ENCODE measurements around the gene CDKL1.
"Not testable (repeated sequence)": the region's sequence is repeated elsewhere in the genome, so short reads cannot be mapped to it uniquely, and the experiment has no call there.

Gene CDKL1

DNA sequence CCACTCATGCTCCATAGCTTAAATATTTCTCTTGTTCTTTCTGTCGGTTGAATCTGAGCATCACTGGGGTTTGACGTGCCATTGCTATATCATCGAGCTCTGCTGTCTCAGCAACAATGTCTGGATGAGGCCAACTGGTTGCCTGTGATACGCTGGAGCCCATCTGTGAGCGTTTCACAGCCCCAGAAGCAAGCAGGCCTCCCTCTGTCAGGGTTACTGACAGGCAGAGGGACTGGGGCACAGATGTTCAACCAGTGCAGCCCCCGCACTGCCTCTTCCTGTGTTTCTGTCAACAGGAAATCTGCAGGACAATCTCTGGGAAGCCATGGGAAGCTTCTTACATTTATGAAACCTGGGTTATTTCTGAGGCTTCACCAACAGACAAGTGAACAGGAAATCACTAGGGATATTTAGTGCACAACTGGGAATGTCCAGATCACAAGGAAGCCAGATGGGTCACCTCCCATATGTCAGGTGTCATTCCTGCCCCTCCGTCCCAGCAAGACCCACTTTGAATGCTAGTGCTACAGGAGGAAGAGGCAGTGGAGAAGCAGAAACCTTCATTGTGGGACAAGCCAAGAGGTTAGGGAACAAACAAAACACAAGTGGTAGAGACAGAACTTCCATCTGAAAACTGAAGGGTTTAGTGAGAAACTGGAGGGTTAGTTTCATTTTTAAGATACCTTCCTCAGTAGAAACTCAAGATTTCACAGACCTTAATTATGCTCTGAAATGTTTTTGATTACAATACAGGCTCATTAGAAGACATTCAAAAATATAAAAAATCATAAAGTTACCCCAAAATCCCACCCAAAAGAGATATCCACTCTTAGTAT, 60.5 kb downstream of the CDKL1 start:
- DNase-seq (ENCODE audit: low read depth in 3 of 3, low spot score in 1 of 3): no peak

DNA sequence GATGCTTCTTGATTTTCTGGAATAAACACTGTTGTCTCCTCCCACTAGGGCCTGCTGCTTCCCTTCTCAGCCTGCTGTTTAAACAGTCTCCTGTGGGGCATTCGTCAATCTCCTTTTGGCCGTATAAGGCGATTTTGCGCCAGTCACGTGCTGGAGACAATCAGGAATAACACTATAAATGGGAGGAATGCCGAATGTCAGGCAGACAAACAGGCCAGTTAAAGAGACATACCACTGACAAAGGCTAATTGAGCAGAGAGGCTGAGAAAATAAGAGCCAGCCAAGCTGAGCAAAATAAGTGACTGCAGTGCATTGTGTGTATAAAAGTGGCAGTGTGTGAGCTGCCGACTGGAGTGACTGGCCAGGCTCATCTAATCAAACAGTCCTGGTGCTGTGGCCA, 61.3 kb downstream of the CDKL1 start:
- no peak for DNase-seq (ENCODE audit: low read depth in 3 of 3, low spot score in 1 of 3)

DNA sequence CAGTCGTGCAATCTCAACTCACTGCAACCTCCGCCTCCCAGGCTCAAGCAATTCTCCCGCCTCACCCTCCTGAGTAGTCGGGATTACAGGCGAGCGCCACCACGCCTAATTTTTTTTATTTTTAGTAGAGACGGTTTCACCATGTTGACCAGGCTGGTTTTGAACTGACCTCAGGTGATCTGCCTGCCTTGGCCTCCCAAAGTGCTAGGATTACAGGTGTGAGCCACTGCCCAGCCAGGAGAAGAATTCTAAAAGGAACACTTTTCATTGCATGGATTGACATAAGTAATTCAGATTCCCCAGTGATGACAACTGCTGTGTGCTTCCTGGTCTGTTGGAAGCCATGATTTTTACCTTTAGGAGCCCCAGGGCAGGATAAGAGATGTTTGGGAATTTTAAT, 62.5 kb downstream of the CDKL1 start:
- DNase-seq (ENCODE audit: low read depth in 3 of 3, low spot score in 1 of 3): no peak

DNA sequence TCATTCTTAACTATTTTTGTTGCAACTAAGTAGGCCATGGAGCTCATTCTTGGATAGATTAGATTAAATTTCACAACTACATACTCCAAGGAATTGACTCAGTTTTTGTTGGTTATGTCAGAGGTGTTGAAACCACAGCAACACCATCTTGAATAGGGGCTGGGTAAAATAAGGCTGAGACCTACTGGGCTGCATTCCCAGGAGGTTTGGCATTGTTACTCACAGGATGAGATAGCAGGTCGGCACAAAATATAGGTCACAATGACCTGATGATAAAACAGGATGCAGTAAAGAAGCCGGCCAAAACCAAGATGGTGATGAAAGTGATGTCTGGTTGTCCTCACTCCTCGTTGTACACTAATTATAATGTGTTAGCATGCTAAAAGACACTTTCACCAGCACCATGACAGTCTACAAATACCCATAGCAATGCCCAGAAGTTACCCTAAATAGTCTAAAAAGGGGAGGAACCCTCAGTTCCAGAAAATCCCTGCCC, 63.6 kb downstream of the CDKL1 start:
- DNase-seq (ENCODE audit: low read depth in 3 of 3, low spot score in 1 of 3): no peak

DNA sequence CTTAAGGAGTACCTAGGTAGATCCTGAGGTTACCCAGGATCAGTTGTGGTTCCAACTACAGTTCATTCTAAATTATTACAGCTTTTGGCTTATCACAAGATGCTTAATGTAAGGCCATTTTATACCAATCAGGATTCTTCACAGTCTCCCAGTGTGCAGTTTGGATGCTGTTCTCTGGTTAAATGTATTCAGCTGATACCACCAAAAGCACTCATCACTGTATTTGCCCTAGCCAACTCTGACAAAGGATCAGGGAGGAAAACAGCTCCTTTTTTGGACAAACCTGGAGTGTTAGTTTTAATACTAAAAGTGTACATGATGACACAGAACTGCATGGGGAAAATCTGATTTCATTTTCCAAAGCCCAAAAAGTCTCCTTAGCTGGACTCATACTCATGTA, 65.1 kb downstream of the CDKL1 start:
- no peak for DNase-seq (ENCODE audit: low read depth in 3 of 3, low spot score in 1 of 3)

DNA sequence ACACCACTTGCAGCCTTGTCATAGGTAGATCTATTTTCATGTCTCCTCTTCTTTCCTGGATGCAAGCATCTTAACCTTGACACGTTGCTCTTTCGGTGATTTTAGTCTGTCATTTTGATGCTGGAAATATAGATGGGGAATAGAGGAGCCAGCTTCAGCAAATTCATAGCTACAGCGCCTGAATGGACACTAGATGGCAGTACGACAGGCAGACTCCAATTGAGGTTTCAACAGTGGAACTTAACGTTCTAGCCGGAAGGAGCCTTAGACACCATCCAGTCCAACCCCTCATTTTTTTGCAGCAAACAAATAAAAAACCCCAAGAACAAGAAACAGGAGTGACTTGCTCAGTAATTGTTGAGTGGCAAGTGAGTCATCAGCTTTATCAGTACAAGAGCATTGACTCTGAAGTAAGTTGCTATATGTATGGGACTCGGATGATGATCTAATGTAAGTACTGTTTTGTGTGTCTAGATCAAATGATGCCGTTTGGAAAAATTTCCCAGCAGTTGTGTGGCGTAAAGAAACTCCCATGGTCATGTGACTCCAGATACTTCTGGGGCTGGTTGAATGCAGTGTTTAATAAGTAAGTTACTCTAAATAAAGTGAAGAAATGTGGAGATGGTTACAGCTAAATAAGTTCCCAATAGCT, 75.5 kb downstream of the CDKL1 start:
- DNase-seq (ENCODE audit: low read depth in 3 of 3, low spot score in 1 of 3): peak; percentile 4 to 42 (median 35)

- no peak for DNase-seq (ENCODE audit: low read depth in 3 of 3, low spot score in 1 of 3)
These were observed 76.4 kb downstream of the CDKL1 start for GRCh38 chr14:50320283-50320682.

DNA sequence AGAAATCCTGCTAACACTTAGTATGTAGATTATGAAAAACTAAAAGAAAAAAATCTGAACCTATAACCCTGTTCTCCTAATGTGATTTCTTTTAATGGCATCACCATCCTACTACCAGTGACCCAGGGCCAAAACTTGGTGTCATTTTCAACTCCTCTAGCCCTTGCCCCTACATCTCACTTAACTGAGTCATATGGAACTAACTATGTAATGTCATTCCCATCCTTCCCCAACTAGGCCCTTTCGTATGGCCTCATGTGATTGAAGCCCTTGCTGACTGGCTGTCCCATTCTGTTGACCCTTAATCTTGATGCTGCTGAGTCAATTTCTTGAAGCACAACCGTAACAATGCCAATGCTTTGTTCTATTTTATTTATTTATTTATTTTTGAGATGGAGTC, 77.0 kb downstream of the CDKL1 start:
- DNase-seq (ENCODE audit: low read depth in 3 of 3, low spot score in 1 of 3): no peak

- DNase-seq (ENCODE audit: low read depth in 3 of 3, low spot score in 1 of 3): no peak
These were observed 77.4 kb downstream of the CDKL1 start for GRCh38 chr14:50319293-50319692.

- no peak for DNase-seq (ENCODE audit: low read depth in 3 of 3, low spot score in 1 of 3)
These were observed 78.6 kb downstream of the CDKL1 start for GRCh38 chr14:50318031-50318626.

DNA sequence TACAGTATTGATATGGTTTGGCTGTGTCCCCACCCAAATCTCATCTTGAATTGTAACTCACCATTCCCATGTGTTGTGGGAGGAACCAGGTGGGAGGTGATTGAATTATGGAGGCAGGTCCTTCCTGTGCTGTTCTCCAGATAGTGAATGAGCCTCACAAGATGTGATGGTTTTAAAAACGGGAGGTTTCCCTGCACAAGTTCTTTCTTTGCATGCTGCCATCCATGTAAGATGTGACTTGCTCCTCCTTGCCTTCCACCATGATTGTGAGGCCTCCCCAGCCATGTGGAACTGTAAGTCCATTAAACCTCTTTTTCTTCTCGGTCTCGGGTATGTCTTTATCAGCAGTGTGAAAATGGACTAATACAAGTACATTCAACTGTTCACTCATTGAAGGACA, 82.6 kb downstream of the CDKL1 start:
- DNase-seq (ENCODE audit: low read depth in 3 of 3, low spot score in 1 of 3): not testable (repeated sequence)

GRCh38 chr14:50312734-50313054, 84.0 kb downstream of the CDKL1 start:
- DNase-seq (ENCODE audit: low read depth in 3 of 3, low spot score in 1 of 3): no peak

GRCh38 chr14:50311972-50312733, 84.5 kb downstream of the CDKL1 start, which contains the start of the genes DMAC2L and L2HGDH:
Gene DMAC2L, plus strand, starts transcription at chr14:50312324. Its CDS starts 9,164 bp downstream, at chr14:50321488.
Gene L2HGDH, minus strand, starts transcription at chr14:50312229. Its CDS starts 79 bp downstream, at chr14:50312150.
- DNase-seq (ENCODE audit: low read depth in 3 of 3, low spot score in 1 of 3): peak; percentile 62 to 83 (median 64)

- DNase-seq (ENCODE audit: low read depth in 3 of 3, low spot score in 1 of 3): no peak
These were observed 85.2 kb downstream of the CDKL1 start for GRCh38 chr14:50311337-50311971.

DNA sequence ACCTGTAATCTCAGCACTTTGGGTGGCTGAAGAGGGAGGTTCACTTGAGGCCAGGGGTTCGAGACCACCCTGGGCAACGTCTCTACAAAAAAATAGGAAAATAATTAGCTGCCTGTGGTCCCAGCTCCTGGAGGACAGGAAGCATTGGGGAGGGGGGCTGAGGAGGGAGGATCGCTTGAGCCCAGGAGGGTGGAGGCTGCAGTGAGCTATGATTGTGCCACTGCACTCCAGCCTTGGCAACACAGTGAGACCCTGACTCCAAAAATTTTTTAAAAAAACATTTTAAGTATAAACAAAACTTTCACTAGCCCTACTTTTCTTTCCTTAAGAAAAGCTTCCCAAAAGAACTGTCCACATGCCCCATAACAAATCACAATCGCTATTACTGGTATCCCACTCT, 86.2 kb downstream of the CDKL1 start:
- no peak for DNase-seq (ENCODE audit: low read depth in 3 of 3, low spot score in 1 of 3)

GRCh38 chr14:50308363-50308915, 88.2 kb downstream of the CDKL1 start:
- DNase-seq (ENCODE audit: low read depth in 3 of 3, low spot score in 1 of 3): no peak

DNA sequence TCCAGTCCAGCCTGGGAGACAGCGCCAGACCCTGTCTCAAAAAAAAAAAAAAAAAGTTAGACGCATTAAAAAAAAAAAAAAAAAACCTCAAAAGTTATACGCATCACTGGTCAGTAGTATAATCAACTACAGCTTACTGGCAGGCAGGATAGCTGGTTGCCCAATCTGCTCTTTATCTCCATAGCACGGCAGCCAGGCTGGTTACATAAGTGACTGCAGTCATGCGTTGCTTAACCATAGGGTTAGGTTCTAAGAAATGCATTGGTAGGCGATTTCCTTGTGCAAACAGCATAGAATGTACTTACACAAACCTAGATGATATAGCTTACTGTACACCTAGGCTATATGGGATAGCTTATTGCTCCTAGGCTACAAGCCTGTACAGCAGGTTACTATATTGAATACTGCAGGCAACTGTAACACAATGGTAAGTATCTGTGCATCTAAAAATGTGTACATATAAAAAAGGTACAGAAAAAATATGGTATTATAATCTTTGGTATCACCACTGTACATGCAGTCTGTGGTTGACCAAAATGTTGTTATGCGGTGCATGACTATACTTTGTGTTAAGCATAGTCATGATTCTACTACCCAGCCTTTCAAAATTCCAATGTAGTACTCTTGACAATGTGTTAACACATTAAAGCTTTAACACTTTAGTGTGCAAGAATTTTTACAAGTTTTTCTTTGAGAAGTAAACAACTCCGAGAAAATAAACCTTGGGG, 92.8 kb downstream of the CDKL1 start:
- no peak for DNase-seq (ENCODE audit: low read depth in 3 of 3, low spot score in 1 of 3)

GRCh38 chr14:50301914-50302313, 94.8 kb downstream of the CDKL1 start:
- DNase-seq (ENCODE audit: low read depth in 3 of 3, low spot score in 1 of 3): no peak

DNA sequence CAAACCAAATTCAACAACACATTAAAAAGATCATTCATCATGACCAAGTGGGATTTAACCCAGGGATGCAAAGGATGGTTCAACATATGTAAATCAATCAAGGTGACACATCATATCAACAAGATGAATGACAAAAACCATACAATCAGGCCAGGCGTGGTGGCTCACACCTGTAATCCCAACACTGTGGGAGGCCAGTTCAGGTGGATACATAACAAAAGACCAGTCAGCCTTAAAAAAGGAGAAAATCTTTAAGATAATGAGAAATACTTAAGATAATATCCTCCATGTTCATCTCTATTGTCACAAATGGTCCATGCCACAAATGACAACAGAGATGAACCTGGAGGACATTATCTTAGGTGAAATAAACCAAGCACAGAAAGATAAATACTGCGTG, 97.1 kb downstream of the CDKL1 start:
- DNase-seq (ENCODE audit: low read depth in 3 of 3, low spot score in 1 of 3): no peak

GRCh38 chr14:50290306-50290705, 106.4 kb downstream of the CDKL1 start:
- DNase-seq (ENCODE audit: low read depth in 3 of 3, low spot score in 1 of 3): no peak
